Hepatocyte (in vitro differentiated cells): Measurements from ENCODE around the gene KCTD15. TPM values are rescaled to one million over a fixed set of nuclear protein-coding genes. Genes with fewer than 3 reads are reported as not detected.

ENCODE experiments used
- DNase-seq: peaks from one replicate; pipeline ENCODE4 v3.0.0-alpha.2; 2016; ENCODE audit warnings: low spot score
- H2AFZ ChIP-seq: fragments of 200-600 bp; sonication (generic); 2 replicates; pipeline ENCODE4 v1.6.0; 2016; ENCODE audit warnings: antibody characterized with exemption, mild to moderate bottlenecking
- H3K27ac ChIP-seq: fragments of 200-600 bp; sonication (generic); 2 replicates; pipeline ENCODE4 v1.5.1; 2016; ENCODE audit warnings: mild to moderate bottlenecking
- H3K27me3 ChIP-seq: fragments of 200-600 bp; sonication (generic); 2 replicates; pipeline ENCODE4 v1.6.1; 2016
- H3K36me3 ChIP-seq: fragments of 200-600 bp; sonication (generic); replicated peaks from 2 replicates; pipeline ENCODE4 v1.5.1; 2016; ENCODE audit warnings: low read depth; ENCODE audit not compliant: insufficient read depth
- H3K4me1 ChIP-seq: fragments of 200-600 bp; sonication (generic); 2 replicates; pipeline ENCODE4 v1.5.1; 2016; ENCODE audit warnings: mild to moderate bottlenecking, moderate library complexity; ENCODE audit not compliant: insufficient read depth
- H3K4me2 ChIP-seq: fragments of 200-600 bp; sonication (generic); 2 replicates; pipeline ENCODE4 v1.6.0; 2016
- H3K4me3 ChIP-seq: fragments of 200-600 bp; sonication (generic); 2 replicates; pipeline ENCODE4 v1.5.1; 2016; ENCODE audit warnings: mild to moderate bottlenecking
- H3K79me2 ChIP-seq: fragments of 200-600 bp; sonication (generic); 2 replicates; pipeline ENCODE4 v1.6.0; 2017; ENCODE audit warnings: mild to moderate bottlenecking
- H3K9me2 ChIP-seq: fragments of 200-600 bp; sonication (generic); replicated peaks from 2 replicates; pipeline ENCODE4 v1.6.0; 2017; ENCODE audit warnings: mild to moderate bottlenecking; ENCODE audit not compliant: insufficient read depth
- H3K9me3 ChIP-seq: fragments of 200-600 bp; sonication (generic); 2 replicates; pipeline ENCODE4 v1.5.1; 2016; ENCODE audit warnings: low read depth, mild to moderate bottlenecking
- H4K20me1 ChIP-seq: fragments of 200-600 bp; sonication (generic); 2 replicates; pipeline ENCODE4 v1.6.0; 2016; ENCODE audit warnings: mild to moderate bottlenecking; ENCODE audit not compliant: insufficient read depth, poor library complexity, severe bottlenecking
- EZH2 ChIP-seq: fragments of 200-600 bp; sonication (generic); IDR thresholded peaks from 2 replicates; pipeline ENCODE4 v1.6.1; 2016; ENCODE audit warnings: antibody characterized with exemption, mild to moderate bottlenecking, borderline replicate concordance
- EZH2phosphoT487 ChIP-seq: fragments of 200-600 bp; sonication (generic); IDR thresholded peaks from one replicate; pipeline ENCODE4 v1.6.1; 2018; ENCODE audit warnings: antibody characterized with exemption, mild to moderate bottlenecking, low read depth, moderate library complexity; ENCODE audit not compliant: unreplicated experiment, severe bottlenecking
- WGBS: methylation state at CpG from one replicate; pipeline ENCODE4 v1.1.6; 2016; ENCODE audit warnings: low lambda C conversion rate; ENCODE audit errors: missing lambda C conversion rate; 5-methylcytosine and 5-hydroxymethylcytosine counted together
- polyA plus RNA-seq: library from polyadenylated mRNA; unstranded; fragments of >200 nt; fragmentation: Nextera tagmentation; extraction: Ambion mirVana; gene quantifications from 2 replicates; pipeline ENCODE4 v1.2.1, GENCODE V29; 2016
- total RNA-seq: library from RNA; depleted of rRNA; stranded (reverse); fragments of >200 nt; gene quantifications from 2 replicates; pipeline ENCODE4 v1.2.3, GENCODE V29; 2014
- TF ChIP-seq, protein P1 (sequence below): fragments of 200-600 bp; sonication (generic); IDR thresholded peaks from 2 replicates; pipeline ENCODE4 v1.5.1; 2016; ENCODE audit warnings: antibody characterized with exemption, mild to moderate bottlenecking; ENCODE audit not compliant: poor library complexity

The KCTD15 gene
- total and polyA plus RNA-seq, 2 experiments from 2014 or later, result 10.1 to 55.8 TPM

GRCh38 chr19:33781415-33781935 lies 15.2 kb upstream of the KCTD15 start:
- H3K4me1 ChIP-seq, result no peaks in the 10 kb centered on the region
- H3K79me2 ChIP-seq, result no peaks in the 10 kb centered on the region
- WGBS, result 92% methylated on average over 15 of the region's 15 CpGs
- H3K36me3 ChIP-seq, result no peaks in the 10 kb centered on the region
- H2AFZ ChIP-seq, result no peak overlapping the region
- no peaks in the 10 kb centered on the region for H4K20me1 ChIP-seq
- TF ChIP-seq, protein P1, sequence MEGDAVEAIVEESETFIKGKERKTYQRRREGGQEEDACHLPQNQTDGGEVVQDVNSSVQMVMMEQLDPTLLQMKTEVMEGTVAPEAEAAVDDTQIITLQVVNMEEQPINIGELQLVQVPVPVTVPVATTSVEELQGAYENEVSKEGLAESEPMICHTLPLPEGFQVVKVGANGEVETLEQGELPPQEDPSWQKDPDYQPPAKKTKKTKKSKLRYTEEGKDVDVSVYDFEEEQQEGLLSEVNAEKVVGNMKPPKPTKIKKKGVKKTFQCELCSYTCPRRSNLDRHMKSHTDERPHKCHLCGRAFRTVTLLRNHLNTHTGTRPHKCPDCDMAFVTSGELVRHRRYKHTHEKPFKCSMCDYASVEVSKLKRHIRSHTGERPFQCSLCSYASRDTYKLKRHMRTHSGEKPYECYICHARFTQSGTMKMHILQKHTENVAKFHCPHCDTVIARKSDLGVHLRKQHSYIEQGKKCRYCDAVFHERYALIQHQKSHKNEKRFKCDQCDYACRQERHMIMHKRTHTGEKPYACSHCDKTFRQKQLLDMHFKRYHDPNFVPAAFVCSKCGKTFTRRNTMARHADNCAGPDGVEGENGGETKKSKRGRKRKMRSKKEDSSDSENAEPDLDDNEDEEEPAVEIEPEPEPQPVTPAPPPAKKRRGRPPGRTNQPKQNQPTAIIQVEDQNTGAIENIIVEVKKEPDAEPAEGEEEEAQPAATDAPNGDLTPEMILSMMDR, result no peak
- no peak for TF ChIP-seq EZH2phosphoT487
- no peak for TF ChIP-seq EZH2
- no peak overlapping the region for H3K4me3 ChIP-seq
- H3K27ac ChIP-seq, result no peak overlapping the region
- H3K27me3 ChIP-seq, result peaks cover 9% of the 10 kb centered on the region
- no peaks in the 10 kb centered on the region for H3K9me2 ChIP-seq
- H3K9me3 ChIP-seq, result no peaks in the 10 kb centered on the region
- DNase-seq, result no peak
- H3K4me2 ChIP-seq, result no peak overlapping the region

GRCh38 chr19:33781996-33782395 lies 14.7 kb upstream of the KCTD15 start:
- H4K20me1 ChIP-seq, result no peaks in the 10 kb centered on the region
- H3K79me2 ChIP-seq, result no peaks in the 10 kb centered on the region
- no peaks in the 10 kb centered on the region for H3K9me2 ChIP-seq
- no peaks in the 10 kb centered on the region for H3K4me1 ChIP-seq
- no peak overlapping the region for H3K27ac ChIP-seq
- H3K9me3 ChIP-seq, result no peaks in the 10 kb centered on the region
- DNase-seq, result no peak
- H3K27me3 ChIP-seq, result peaks cover 9% of the 10 kb centered on the region
- no peak overlapping the region for H2AFZ ChIP-seq
- no peak overlapping the region for H3K4me2 ChIP-seq
- WGBS, result 54% methylated on average over 5 of the region's 5 CpGs
- H3K4me3 ChIP-seq, result no peak overlapping the region
- TF ChIP-seq, protein P1, result no peak
- no peak for TF ChIP-seq EZH2phosphoT487
- no peak for TF ChIP-seq EZH2
- H3K36me3 ChIP-seq, result no peaks in the 10 kb centered on the region

GRCh38 chr19:33784432-33784831 lies 12.2 kb upstream of the KCTD15 start:
- H3K4me3 ChIP-seq, result no peak overlapping the region
- H2AFZ ChIP-seq, result no peak overlapping the region
- H4K20me1 ChIP-seq, result no peaks in the 10 kb centered on the region
- no peaks in the 10 kb centered on the region for H3K36me3 ChIP-seq
- no peaks in the 10 kb centered on the region for H3K4me1 ChIP-seq
- no peaks in the 10 kb centered on the region for H3K9me2 ChIP-seq
- H3K4me2 ChIP-seq, result no peak overlapping the region
- H3K79me2 ChIP-seq, result no peaks in the 10 kb centered on the region
- TF ChIP-seq EZH2 (no peak), EZH2phosphoT487 (no peak)
- TF ChIP-seq, protein P1, result no peak
- WGBS, result 83% methylated on average over 5 of the region's 5 CpGs
- no peaks in the 10 kb centered on the region for H3K9me3 ChIP-seq
- H3K27ac ChIP-seq, result no peak overlapping the region
- H3K27me3 ChIP-seq, result peaks cover 5% of the 10 kb centered on the region
- DNase-seq, result no peak

GRCh38 chr19:33785795-33786194 lies 10.9 kb upstream of the KCTD15 start:
- WGBS, result 86% methylated on average over 6 of the region's 6 CpGs
- Histone ChIP-seq H3K9me3 (no peaks in the 10 kb centered on the region), H3K27me3 (no peaks in the 10 kb centered on the region), H3K79me2 (no peaks in the 10 kb centered on the region), H3K36me3 (no peaks in the 10 kb centered on the region), H4K20me1 (no peaks in the 10 kb centered on the region), H3K4me2 (no peak overlapping the region), H3K9me2 (no peaks in the 10 kb centered on the region), H3K4me1 (no peaks in the 10 kb centered on the region), H3K4me3 (no peak overlapping the region), H3K27ac (no peak overlapping the region), H2AFZ (no peak overlapping the region)
- TF ChIP-seq EZH2, result no peak
- no peak for TF ChIP-seq EZH2phosphoT487
- TF ChIP-seq, protein P1, result no peak
- DNase-seq, result no peak
